GM18499 (cell line): ENCODE measurements around the gene URB1.
"Not testable (repeated sequence)": the region's sequence is repeated elsewhere in the genome, so short reads cannot be mapped to it uniquely, and the experiment has no call there.

Experiments
- ATAC-seq: cut with Tn5 transposase; IDR thresholded peaks from one replicate; pipeline ENCODE4 v1.9.1; 2021; ENCODE audit warnings: moderate number of reproducible peaks; ENCODE audit not compliant: insufficient read depth, unreplicated experiment

URB1 gene

GRCh38 chr21:32303385-32303784 is 89.4 kb downstream of the URB1 start:
- no peak for ATAC-seq

- ATAC-seq = no peak
Observed at GRCh38 chr21:32302560-32302959, 90.3 kb downstream of the URB1 start.

GRCh38 chr21:32301596-32301995 is 91.2 kb downstream of the URB1 start:
- ATAC-seq = no peak

- ATAC-seq = no peak
Observed at GRCh38 chr21:32300117-32300681, 92.6 kb downstream of the URB1 start.

- ATAC-seq = no peak
Observed at GRCh38 chr21:32299695-32300094, 93.1 kb downstream of the URB1 start.

GRCh38 chr21:32298658-32299081 is 94.1 kb downstream of the URB1 start, which contains the start of gene MRAP:
Gene MRAP (plus strand): TSS chr21:32298855. CDS start chr21:32298972, 117 bp downstream.
- ATAC-seq = no peak

GRCh38 chr21:32298148-32298559 is 94.7 kb downstream of the URB1 start:
- ATAC-seq = no peak

- ATAC-seq = no peak
Observed at GRCh38 chr21:32297449-32297848, 95.4 kb downstream of the URB1 start.

- ATAC-seq = no peak
Observed at GRCh38 chr21:32285476-32285875, 107.3 kb downstream of the URB1 start.

GRCh38 chr21:32282992-32283391 is 109.8 kb downstream of the URB1 start:
- no peak for ATAC-seq

- ATAC-seq = no peak
Observed at GRCh38 chr21:32281531-32281930, 111.3 kb downstream of the URB1 start.

- ATAC-seq = peak; percentile 13
Observed at GRCh38 chr21:32279377-32279680, 113.5 kb downstream of the URB1 start.

GRCh38 chr21:32278518-32279376 is 114.1 kb downstream of the URB1 start, which contains the start of gene MIS18A:
Gene MIS18A (minus strand): TSS chr21:32279049. CDS start chr21:32279014, 35 bp downstream.
- ATAC-seq = peak; percentile 83

- ATAC-seq = no peak
Observed at GRCh38 chr21:32278103-32278502, 114.7 kb downstream of the URB1 start.

GRCh38 chr21:32276671-32277070 is 116.1 kb downstream of the URB1 start:
- ATAC-seq = no peak

GRCh38 chr21:32270748-32271147 is 122.1 kb downstream of the URB1 start:
- no peak for ATAC-seq

GRCh38 chr21:32265321-32265720 is 127.5 kb downstream of the URB1 start:
- not testable (repeated sequence) for ATAC-seq

- ATAC-seq = no peak
Observed at GRCh38 chr21:32261929-32262328, 130.9 kb downstream of the URB1 start.
